SK-N-SH (cell line): Measurements from ENCODE around the gene GHRH. TPM values are rescaled to one million over a fixed set of nuclear protein-coding genes. Genes with fewer than 3 reads are reported as not detected.
A peak's percentile ranks its signal among the peaks of the same experiment; 100 is the strongest.

Source experiments
- CTCF ChIA-PET: fragments of 300-600, 350-600 bp; formaldehyde crosslinking; extraction: SDS; loops from one replicate; lab custom pipeline; 2021; lab: Yijun Ruan, JAX
- POLR2A ChIA-PET: fragments of 350-600 bp; sonication (Branson Sonifier 250); formaldehyde crosslinking; extraction: SDS; loops from one replicate; lab custom pipeline; 2020; ENCODE audit warnings: antibody characterized with exemption, inconsistent platforms; lab: Yijun Ruan, JAX
- DNase-seq: peaks from one replicate; pipeline ENCODE4 v3.0.0; 2012
- H2AFZ ChIP-seq: fragments of 200-600 bp; sonication (generic); 2 replicates; pipeline ENCODE4 v1.8.1; 2016; ENCODE audit warnings: antibody characterized with exemption, mild to moderate bottlenecking, low read depth
- H3F3A ChIP-seq: fragments of 200-600 bp; sonication (generic); replicated peaks from 2 replicates; pipeline ENCODE3; 2016; ENCODE audit warnings: antibody characterized with exemption, mild to moderate bottlenecking; ENCODE audit not compliant: insufficient read depth
- H3K27ac ChIP-seq, 2 experiments: fragments of 200-500 bp in 1 of 2; fragments of 200-600 bp in 1 of 2; sonication (Bioruptor generic) in 1 of 2; sonication (generic), shearing (Covaris generic) in 1 of 2; 2 replicates each; pipeline versions ENCODE4 v1.5.1 to v1.6.1; 2014 to 2016; ENCODE audit warnings: low read depth in 2 of 2, inconsistent platforms in 1 of 2, low read length in 1 of 2, mild to moderate bottlenecking in 1 of 2, mixed read lengths in 1 of 2
- H3K27me3 ChIP-seq: fragments of 200-600 bp; sonication (generic), shearing (Covaris generic); 2 replicates; pipeline ENCODE4 v1.6.1; 2016; ENCODE audit warnings: mixed run types; ENCODE audit not compliant: insufficient read depth
- H3K36me3 ChIP-seq, 2 experiments: fragments of 200-500 bp in 1 of 2; fragments of 200-600 bp in 1 of 2; sonication (Bioruptor generic) in 1 of 2; sonication (generic) in 1 of 2; replicated peaks in 1 of 2; 2 replicates each; pipeline versions ENCODE3 to v1.5.1; 2014 to 2016; ENCODE audit warnings: low read length in 1 of 2, mild to moderate bottlenecking in 1 of 2; ENCODE audit not compliant: insufficient read depth in 2 of 2, control insufficient read depth in 1 of 2
- H3K4me1 ChIP-seq, 2 experiments: fragments of 200-500 bp in 1 of 2; fragments of 200-600 bp in 1 of 2; sonication (Bioruptor generic) in 1 of 2; sonication (generic), shearing (Covaris generic) in 1 of 2; 2 replicates each; pipeline versions ENCODE4 v1.5.1 to v1.6.1; 2014 to 2016; ENCODE audit warnings: low read depth in 1 of 2, low read length in 1 of 2, mixed run types in 1 of 2; ENCODE audit not compliant: insufficient read depth in 2 of 2, control insufficient read depth in 1 of 2
- H3K4me2 ChIP-seq: fragments of 200-600 bp; sonication (generic), shearing (Covaris generic); 2 replicates; pipeline ENCODE4 v1.6.1; 2017; ENCODE audit warnings: mixed run types
- H3K4me3 ChIP-seq, 2 experiments: fragments of 200-500 bp in 1 of 2; fragments of 200-600 bp in 1 of 2; sonication (Bioruptor generic) in 1 of 2; sonication (generic), shearing (Covaris generic) in 1 of 2; 2 replicates each; pipeline versions ENCODE4 v1.5.1 to v1.8.1; 2014 to 2016; ENCODE audit warnings: low read depth in 2 of 2, inconsistent platforms in 1 of 2, low read length in 1 of 2, mild to moderate bottlenecking in 1 of 2, mixed read lengths in 1 of 2, moderate library complexity in 1 of 2
- H3K79me2 ChIP-seq: fragments of 200-600 bp; sonication (generic); 2 replicates; pipeline ENCODE4 v1.8.1; 2017; ENCODE audit warnings: mild to moderate bottlenecking; ENCODE audit not compliant: insufficient read depth
- H3K9ac ChIP-seq: fragments of 200-600 bp; sonication (generic); 2 replicates; pipeline ENCODE4 v1.6.1; 2017; ENCODE audit warnings: mixed run types
- H3K9me2 ChIP-seq: fragments of 200-600 bp; sonication (generic); 2 replicates; pipeline ENCODE4 v1.6.1; 2017; ENCODE audit warnings: mixed run types
- H3K9me3 ChIP-seq: fragments of 200-600 bp; sonication (generic); 2 replicates; pipeline ENCODE4 v1.6.1; 2017; ENCODE audit warnings: mixed run types, mild to moderate bottlenecking, moderate library complexity
- H4K20me1 ChIP-seq: fragments of 200-600 bp; sonication (generic); 2 replicates; pipeline ENCODE4 v1.6.1; 2017; ENCODE audit warnings: mild to moderate bottlenecking, mixed run types; ENCODE audit not compliant: insufficient read depth
- FOSL2 ChIP-seq: IDR thresholded peaks from 2 replicates; pipeline ENCODE4 v1.4.0; 2012; ENCODE audit warnings: low read depth, mild to moderate bottlenecking, moderate library complexity, borderline replicate concordance
- GABPA ChIP-seq: IDR thresholded peaks from 2 replicates; pipeline ENCODE4 v1.4.0; 2012; ENCODE audit warnings: low read depth, mild to moderate bottlenecking
- GATA2 ChIP-seq: sonication (generic); formaldehyde crosslinking; IDR thresholded peaks from 2 replicates; pipeline ENCODE4 v1.5.0; 2020; ENCODE audit warnings: mild to moderate bottlenecking, missing genetic modification reagents
- JUND ChIP-seq: IDR thresholded peaks from 2 replicates; pipeline ENCODE4 v1.4.0; 2012
- MEF2A ChIP-seq: IDR thresholded peaks from 2 replicates; pipeline ENCODE4 v1.4.0; 2012; ENCODE audit warnings: low read depth, borderline replicate concordance
- MXI1 ChIP-seq: IDR thresholded peaks from 2 replicates; pipeline ENCODE4 v1.6.1; 2012; ENCODE audit warnings: mild to moderate bottlenecking, low read depth, low read length, improper control_type of control experiment
- RAD21 ChIP-seq: IDR thresholded peaks from 2 replicates; pipeline ENCODE4 v1.6.1; 2012; ENCODE audit warnings: mild to moderate bottlenecking, low read length
- RCOR1 ChIP-seq: fragments of 150-350 bp; IDR thresholded peaks from 2 replicates; pipeline ENCODE4 v1.6.1; 2017; ENCODE audit warnings: antibody characterized with exemption, low read length
- SIN3A ChIP-seq: IDR thresholded peaks from 2 replicates; pipeline ENCODE4 v1.6.1; 2012; ENCODE audit warnings: low read depth, mild to moderate bottlenecking, low read length, moderate library complexity, borderline replicate concordance
- SMC3 ChIP-seq: IDR thresholded peaks from 2 replicates; pipeline ENCODE4 v1.6.1; 2012; ENCODE audit warnings: low read depth, low read length, improper control_type of control experiment
- TAF1 ChIP-seq: IDR thresholded peaks from 2 replicates; pipeline ENCODE4 v1.6.1; 2012; ENCODE audit warnings: low read depth, mild to moderate bottlenecking, low read length, moderate library complexity, borderline replicate concordance
- TCF12 ChIP-seq: IDR thresholded peaks from 2 replicates; pipeline ENCODE4 v1.4.0; 2012
- TEAD4 ChIP-seq: IDR thresholded peaks from 2 replicates; pipeline ENCODE4 v1.4.0; 2012; ENCODE audit warnings: mild to moderate bottlenecking, borderline replicate concordance; ENCODE audit not compliant: insufficient read depth
- WGBS: methylation state at CpG from one replicate; pipeline ENCODE4 v1.1.6; 2017; ENCODE audit warnings: low lambda C conversion rate; 5-methylcytosine and 5-hydroxymethylcytosine counted together
- polyA plus RNA-seq, 3 experiments: library from polyadenylated mRNA; depleted of rRNA; stranded (reverse); fragments of >200 nt; gene quantifications; 2 replicates each; pipeline ENCODE4 v1.2.3, GENCODE V29; 2012
- TF ChIP-seq, protein P1 (sequence below): IDR thresholded peaks from 2 replicates; pipeline ENCODE4 v1.6.1; 2012; ENCODE audit warnings: mild to moderate bottlenecking, low read depth, low read length, moderate library complexity
- TF ChIP-seq, protein P2 (sequence below): fragments of 150-350 bp; IDR thresholded peaks from 2 replicates; pipeline ENCODE4 v1.6.1; 2017; ENCODE audit warnings: antibody characterized with exemption, low read length, low read depth, borderline replicate concordance
- TF ChIP-seq, protein P3 (sequence below): IDR thresholded peaks from 2 replicates; pipeline ENCODE4; 2012
- TF ChIP-seq, protein P4 (sequence below): fragments of 200-600 bp; sonication (generic); IDR thresholded peaks from 2 replicates; pipeline ENCODE4 v1.6.1; 2017; ENCODE audit warnings: antibody characterized with exemption, mild to moderate bottlenecking, moderate library complexity

Gene GHRH
- polyA plus RNA-seq, 1 of the 3 experiments (the other 2 are of a cell fraction): not detected

DNA sequence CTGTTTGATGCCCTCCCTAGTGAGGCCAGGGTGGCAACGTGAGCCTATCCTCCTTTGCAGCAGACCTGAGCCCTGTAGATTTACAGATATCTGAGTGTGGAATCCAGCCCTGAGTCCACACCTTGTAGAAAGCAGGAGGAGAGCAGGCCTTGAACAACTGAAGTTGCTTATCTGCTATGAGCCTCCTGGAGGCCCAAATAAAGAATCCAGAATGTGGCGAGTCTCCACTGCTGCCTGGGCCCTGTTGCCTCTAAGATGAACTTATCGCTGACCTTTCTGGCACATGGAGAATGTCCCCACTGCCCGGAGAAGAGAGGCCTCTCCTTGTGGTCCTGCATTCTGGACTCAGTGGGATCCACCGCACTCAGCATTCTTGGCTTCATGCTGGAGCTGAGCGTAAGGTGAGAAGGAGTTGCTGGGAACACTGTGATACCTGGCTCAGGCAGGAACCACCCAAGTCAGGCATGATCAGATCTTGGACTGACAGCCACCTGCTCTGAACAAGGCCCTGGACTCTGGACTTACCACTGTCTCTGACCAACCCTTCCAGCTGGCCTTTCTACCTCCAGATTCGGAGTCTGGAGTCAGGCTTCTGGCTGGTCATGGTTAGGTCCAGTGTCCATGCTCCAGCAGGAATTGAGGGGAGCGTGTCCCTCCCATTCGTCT is 22.0 kb upstream of the GHRH start:
- no peak for DNase-seq
- Histone ChIP-seq H3K27me3 (no peaks in the 10 kb centered on the region), H3K9me3 (no peaks in the 10 kb centered on the region), H3K4me2 (no peak overlapping the region), H3F3A (no peaks in the 10 kb centered on the region), H3K4me1 (peaks cover 0 to 27% of the 10 kb centered on the region in 2 experiments; a peak in 1 of 4 replicates), H3K36me3 (no peaks in the 10 kb centered on the region), H3K79me2 (no peaks in the 10 kb centered on the region), H2AFZ (no peak overlapping the region; the same call in 1 of the 2 replicates), H3K4me3 (no peak overlapping the region), H3K9ac (no peak overlapping the region), H3K27ac (no peak overlapping the region), H3K9me2 (no peaks in the 10 kb centered on the region), H4K20me1 (no peaks in the 10 kb centered on the region)
- no peak for TF ChIP-seq MXI1
- TF ChIP-seq, protein P1, sequence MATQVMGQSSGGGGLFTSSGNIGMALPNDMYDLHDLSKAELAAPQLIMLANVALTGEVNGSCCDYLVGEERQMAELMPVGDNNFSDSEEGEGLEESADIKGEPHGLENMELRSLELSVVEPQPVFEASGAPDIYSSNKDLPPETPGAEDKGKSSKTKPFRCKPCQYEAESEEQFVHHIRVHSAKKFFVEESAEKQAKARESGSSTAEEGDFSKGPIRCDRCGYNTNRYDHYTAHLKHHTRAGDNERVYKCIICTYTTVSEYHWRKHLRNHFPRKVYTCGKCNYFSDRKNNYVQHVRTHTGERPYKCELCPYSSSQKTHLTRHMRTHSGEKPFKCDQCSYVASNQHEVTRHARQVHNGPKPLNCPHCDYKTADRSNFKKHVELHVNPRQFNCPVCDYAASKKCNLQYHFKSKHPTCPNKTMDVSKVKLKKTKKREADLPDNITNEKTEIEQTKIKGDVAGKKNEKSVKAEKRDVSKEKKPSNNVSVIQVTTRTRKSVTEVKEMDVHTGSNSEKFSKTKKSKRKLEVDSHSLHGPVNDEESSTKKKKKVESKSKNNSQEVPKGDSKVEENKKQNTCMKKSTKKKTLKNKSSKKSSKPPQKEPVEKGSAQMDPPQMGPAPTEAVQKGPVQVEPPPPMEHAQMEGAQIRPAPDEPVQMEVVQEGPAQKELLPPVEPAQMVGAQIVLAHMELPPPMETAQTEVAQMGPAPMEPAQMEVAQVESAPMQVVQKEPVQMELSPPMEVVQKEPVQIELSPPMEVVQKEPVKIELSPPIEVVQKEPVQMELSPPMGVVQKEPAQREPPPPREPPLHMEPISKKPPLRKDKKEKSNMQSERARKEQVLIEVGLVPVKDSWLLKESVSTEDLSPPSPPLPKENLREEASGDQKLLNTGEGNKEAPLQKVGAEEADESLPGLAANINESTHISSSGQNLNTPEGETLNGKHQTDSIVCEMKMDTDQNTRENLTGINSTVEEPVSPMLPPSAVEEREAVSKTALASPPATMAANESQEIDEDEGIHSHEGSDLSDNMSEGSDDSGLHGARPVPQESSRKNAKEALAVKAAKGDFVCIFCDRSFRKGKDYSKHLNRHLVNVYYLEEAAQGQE: no peak
- no peak for TF ChIP-seq TEAD4
- TF ChIP-seq GABPA: no peak
- TF ChIP-seq TCF12: no peak
- TF ChIP-seq SIN3A: no peak
- no peak for TF ChIP-seq RCOR1
- no peak for TF ChIP-seq TAF1
- no peak for TF ChIP-seq JUND
- TF ChIP-seq GATA2 (CRISPR knock-in tag): no peak
- TF ChIP-seq, protein P2, sequence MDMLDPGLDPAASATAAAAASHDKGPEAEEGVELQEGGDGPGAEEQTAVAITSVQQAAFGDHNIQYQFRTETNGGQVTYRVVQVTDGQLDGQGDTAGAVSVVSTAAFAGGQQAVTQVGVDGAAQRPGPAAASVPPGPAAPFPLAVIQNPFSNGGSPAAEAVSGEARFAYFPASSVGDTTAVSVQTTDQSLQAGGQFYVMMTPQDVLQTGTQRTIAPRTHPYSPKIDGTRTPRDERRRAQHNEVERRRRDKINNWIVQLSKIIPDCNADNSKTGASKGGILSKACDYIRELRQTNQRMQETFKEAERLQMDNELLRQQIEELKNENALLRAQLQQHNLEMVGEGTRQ: no peak
- no peak for TF ChIP-seq MEF2A
- 89% methylated on average over 8 of the region's 9 CpGs for WGBS
- CTCF ChIA-PET: interaction anchor here (1.0 kb wide), 1 partner anchor 13 kb away, joined by 4 read pairs; no protein-coding TSS in a partner anchor
- POLR2A ChIA-PET: no interaction called here

DNA sequence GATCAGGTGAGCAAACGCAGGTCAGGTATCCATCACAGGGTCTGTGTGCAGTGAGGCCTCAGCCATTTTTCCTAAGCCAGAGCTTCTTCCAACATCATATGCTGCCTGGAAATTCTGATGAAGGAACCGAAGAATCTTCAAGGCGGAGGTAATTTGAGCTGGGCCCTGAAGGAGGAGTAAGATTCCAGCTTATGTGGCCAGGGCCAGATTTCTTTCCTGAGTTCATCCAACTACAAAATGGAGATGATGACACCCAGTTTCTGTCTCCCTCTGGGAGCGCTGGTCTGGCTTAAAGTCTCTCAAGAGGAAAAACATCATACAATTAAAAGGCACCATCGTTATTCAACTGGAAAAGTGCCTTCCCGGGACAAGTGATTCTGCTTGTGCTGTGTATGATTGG is 20.9 kb upstream of the GHRH start:
- Histone ChIP-seq H3K27me3 (no peaks in the 10 kb centered on the region), H4K20me1 (no peaks in the 10 kb centered on the region), H3K36me3 (no peaks in the 10 kb centered on the region), H3K4me3 (no peak overlapping the region), H3K9me3 (no peaks in the 10 kb centered on the region), H2AFZ (peak overlapping the region; percentile 69), H3K4me2 (no peak overlapping the region), H3K27ac (peak overlapping the region in 1 of 2 experiments; percentile 29; a peak in 1 of 4 replicates), H3K9me2 (no peaks in the 10 kb centered on the region), H3K4me1 (peaks cover 0 to 25% of the 10 kb centered on the region in 2 experiments; a peak in 1 of 4 replicates), H3K79me2 (no peaks in the 10 kb centered on the region), H3F3A (no peaks in the 10 kb centered on the region), H3K9ac (no peak overlapping the region)
- 86% methylated on average over 6 of the region's 6 CpGs for WGBS
- TF ChIP-seq, protein P3, sequence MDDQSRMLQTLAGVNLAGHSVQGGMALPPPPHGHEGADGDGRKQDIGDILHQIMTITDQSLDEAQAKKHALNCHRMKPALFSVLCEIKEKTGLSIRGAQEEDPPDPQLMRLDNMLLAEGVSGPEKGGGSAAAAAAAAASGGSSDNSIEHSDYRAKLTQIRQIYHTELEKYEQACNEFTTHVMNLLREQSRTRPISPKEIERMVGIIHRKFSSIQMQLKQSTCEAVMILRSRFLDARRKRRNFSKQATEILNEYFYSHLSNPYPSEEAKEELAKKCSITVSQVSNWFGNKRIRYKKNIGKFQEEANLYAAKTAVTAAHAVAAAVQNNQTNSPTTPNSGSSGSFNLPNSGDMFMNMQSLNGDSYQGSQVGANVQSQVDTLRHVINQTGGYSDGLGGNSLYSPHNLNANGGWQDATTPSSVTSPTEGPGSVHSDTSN: no peak
- TF ChIP-seq, protein P4, sequence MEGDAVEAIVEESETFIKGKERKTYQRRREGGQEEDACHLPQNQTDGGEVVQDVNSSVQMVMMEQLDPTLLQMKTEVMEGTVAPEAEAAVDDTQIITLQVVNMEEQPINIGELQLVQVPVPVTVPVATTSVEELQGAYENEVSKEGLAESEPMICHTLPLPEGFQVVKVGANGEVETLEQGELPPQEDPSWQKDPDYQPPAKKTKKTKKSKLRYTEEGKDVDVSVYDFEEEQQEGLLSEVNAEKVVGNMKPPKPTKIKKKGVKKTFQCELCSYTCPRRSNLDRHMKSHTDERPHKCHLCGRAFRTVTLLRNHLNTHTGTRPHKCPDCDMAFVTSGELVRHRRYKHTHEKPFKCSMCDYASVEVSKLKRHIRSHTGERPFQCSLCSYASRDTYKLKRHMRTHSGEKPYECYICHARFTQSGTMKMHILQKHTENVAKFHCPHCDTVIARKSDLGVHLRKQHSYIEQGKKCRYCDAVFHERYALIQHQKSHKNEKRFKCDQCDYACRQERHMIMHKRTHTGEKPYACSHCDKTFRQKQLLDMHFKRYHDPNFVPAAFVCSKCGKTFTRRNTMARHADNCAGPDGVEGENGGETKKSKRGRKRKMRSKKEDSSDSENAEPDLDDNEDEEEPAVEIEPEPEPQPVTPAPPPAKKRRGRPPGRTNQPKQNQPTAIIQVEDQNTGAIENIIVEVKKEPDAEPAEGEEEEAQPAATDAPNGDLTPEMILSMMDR: peak; percentile 58
- TF ChIP-seq FOSL2 (no peak), RAD21 (peak; percentile 55), SMC3 (peak; percentile 27; the same call in 1 of the 2 replicates)
- CTCF ChIA-PET: interaction anchor here (0.6 to 1.5 kb wide), 6 partner anchors 28 to 252 kb away, joined by 3 to 5 read pairs (median 4); no protein-coding TSS in a partner anchor
- POLR2A ChIA-PET: no interaction called here
- DNase-seq: no peak
